KOPT-K1 (cell line): ENCODE measurements around the gene ZNF181.

ENCODE experiments used
- H3K27ac ChIP-seq: fragments of 200-600 bp; sonication (generic); 2 replicates; pipeline ENCODE4 v1.5.1; 2016; ENCODE audit warnings: antibody characterized with exemption, mild to moderate bottlenecking, low read depth, low read length; ENCODE audit not compliant: poor library complexity, severe bottlenecking
- H3K36me3 ChIP-seq: fragments of 200-600 bp; sonication (generic); 2 replicates; pipeline ENCODE4 v1.5.1; 2017; ENCODE audit warnings: antibody characterized with exemption, mild to moderate bottlenecking, low read length, moderate library complexity; ENCODE audit not compliant: insufficient read depth
- H3K9me3 ChIP-seq: fragments of 200-600 bp; sonication (generic); 2 replicates; pipeline ENCODE4 v1.5.1; 2017; ENCODE audit warnings: antibody characterized with exemption, low read length, mild to moderate bottlenecking; ENCODE audit not compliant: insufficient read depth, poor library complexity, severe bottlenecking

ZNF181 gene

DNA sequence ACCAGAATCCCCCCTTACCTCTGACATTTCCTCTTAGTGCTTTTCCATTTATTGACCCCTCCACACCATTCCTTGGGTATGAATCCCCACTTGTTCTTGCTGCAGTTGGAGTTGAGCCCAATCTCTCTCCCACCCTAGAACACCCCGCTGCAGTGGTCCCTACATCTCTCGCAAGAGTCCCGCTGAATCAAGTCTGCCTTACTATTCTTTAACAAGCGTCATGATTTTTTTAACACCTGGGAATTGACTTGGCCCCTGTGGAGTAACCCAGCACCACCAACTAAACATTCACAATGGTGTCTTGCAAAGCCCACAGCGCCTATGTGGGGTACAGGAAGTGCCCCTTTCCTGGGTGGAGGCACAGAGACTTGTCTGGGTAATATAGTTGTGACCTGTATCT, 52.2 kb downstream of the ZNF181 start:
- no peaks in the 10 kb centered on the region for H3K36me3 ChIP-seq
- no peak overlapping the region for H3K27ac ChIP-seq
- peaks cover 7% of the 10 kb centered on the region for H3K9me3 ChIP-seq

- peaks cover 17% of the 10 kb centered on the region for H3K9me3 ChIP-seq
- H3K27ac ChIP-seq, result no peak overlapping the region
- H3K36me3 ChIP-seq, result no peaks in the 10 kb centered on the region
These were observed 53.2 kb downstream of the ZNF181 start for GRCh38 chr19:34787059-34787824.

DNA sequence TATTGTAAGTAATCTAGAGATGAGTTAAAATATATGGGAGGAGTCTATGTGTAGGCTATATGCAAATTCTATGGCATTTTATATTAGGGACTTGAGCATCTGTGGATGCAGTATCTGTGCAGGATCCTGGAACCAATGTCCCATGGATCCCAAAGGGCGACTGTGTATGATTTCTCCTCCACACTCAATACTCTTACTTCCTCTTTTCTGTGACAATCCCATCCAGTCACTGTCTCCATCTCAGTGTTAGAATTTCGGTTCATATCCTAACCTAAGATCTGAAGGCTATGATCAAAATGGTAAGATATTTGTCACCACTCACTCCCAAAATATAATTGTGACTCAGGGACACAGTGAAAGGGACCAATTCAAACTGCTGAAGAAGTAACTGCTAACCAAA, 54.0 kb downstream of the ZNF181 start:
- H3K36me3 ChIP-seq, result no peaks in the 10 kb centered on the region
- H3K27ac ChIP-seq, result no peak overlapping the region
- peaks cover 21% of the 10 kb centered on the region for H3K9me3 ChIP-seq

GRCh38 chr19:34793565-34793964, 59.5 kb downstream of the ZNF181 start:
- Histone ChIP-seq H3K27ac (no peak overlapping the region), H3K9me3 (peaks cover 20% of the 10 kb centered on the region), H3K36me3 (no peaks in the 10 kb centered on the region)

- Histone ChIP-seq H3K36me3 (no peaks in the 10 kb centered on the region), H3K9me3 (peaks cover 20% of the 10 kb centered on the region), H3K27ac (no peak overlapping the region)
These were observed 60.3 kb downstream of the ZNF181 start for GRCh38 chr19:34794066-34794960.
